Activated T-helper 1 cell treated with anti-CD3 and anti-CD28 coated beads, Interleukin-2, amount 50 U/mL, for 16 hours (primary cell): ENCODE measurements around the gene SRSF10.
"Not testable (repeated sequence)": the region's sequence is repeated elsewhere in the genome, so short reads cannot be mapped to it uniquely, and the experiment has no call there.

Experiments used
- DNase-seq, 2 donors: peaks; one replicate each; pipeline ENCODE4 v3.0.0-alpha.2; 2020; ENCODE audit warnings: low read depth in 1 of 2, low spot score in 1 of 2

Gene SRSF10

DNA sequence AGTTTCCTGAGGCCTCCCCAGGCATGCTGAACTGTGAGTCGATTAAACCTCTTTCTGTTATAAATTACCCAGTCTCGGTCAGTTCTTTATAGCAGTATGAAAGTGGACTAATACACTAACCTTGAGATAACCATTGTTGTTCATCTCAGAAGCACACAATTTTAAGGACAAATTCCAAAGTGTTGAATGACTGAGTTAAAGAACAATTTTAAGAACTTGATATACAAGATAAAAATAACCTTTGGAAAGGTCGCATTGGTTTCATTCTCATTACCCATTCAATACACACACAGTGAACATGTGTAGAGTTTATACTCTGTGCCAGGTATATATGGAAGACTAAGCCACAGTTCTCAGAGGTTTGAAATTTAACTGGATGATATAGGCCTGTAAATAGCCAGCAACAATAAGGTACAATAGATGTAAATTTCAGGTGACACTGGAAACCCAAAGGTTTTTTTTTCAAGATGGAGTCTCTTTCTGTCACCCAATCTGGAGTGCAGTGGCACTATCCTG, 19.1 kb upstream of the SRSF10 start:
- DNase-seq: no peak

GRCh38 chr1:23997812-23998211, 17.7 kb upstream of the SRSF10 start:
- no peak for DNase-seq

DNA sequence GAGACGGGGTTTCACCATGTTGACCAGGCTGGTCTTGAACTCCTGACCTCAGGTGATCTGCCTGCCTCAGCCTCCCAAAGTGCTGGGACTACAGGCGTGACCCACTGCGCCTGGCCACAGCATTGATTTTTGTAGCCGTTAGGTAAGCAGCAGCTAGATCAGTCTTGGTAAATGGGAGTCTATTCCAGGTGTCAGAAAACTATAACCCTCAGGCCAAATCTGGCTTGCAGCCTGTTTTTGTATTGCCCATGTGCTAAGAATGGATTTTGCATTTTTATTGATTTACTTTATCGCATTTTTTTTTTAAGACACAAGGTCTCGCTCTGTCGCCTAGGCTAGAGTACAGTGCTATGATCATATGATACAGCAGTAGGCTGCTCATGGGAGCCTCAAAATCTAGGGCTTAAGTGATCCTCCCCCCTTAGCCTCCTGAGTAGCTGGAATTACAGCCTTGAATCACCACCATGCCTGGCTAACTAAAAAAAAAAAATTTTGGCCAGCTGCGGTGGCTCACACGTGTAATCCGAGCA, 16.6 kb upstream of the SRSF10 start:
- DNase-seq: no peak

DNA sequence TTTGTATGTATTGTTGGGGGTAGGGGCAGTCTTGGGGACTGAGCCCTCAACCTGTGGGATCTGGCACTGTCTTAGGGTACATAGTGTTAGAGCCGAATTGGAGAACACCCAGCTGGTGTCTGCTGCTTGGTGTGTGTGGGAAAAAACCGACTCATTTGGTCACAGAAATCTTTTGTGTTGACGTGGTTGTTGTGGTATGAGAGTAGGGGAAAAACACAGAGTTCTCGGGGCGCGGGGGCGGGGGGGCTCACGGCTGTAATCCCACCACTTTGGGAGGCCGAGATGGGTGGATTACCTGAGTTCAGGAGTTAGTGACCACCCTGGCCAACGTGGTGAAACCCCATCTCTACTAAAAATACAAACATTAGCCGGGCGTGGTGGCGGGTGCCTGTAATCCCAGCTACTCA, 15.3 kb upstream of the SRSF10 start:
- no peak for DNase-seq

- not testable (repeated sequence) for DNase-seq
Measured at GRCh38 chr1:23992011-23992410, 11.9 kb upstream of the SRSF10 start.

DNA sequence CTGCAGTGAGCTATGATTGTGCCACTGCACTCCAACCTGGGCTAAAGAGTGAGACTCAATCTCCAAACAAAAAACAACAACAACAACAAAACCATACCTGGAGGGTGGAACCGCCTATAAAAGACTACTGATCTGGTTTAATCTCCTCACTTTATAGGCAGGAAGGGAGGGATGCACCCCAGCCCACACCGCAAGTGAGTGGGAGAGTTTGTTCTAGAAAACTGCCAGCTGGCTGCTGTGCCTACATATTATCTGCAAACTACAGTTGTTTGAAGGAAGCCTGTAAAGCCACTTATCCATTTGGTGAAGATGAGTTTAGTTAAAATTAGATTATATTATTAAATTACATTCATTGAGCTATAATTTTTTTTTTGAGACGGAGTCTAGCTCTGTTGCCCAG, 9.1 kb upstream of the SRSF10 start:
- no peak for DNase-seq

GRCh38 chr1:23987038-23987437, 6.9 kb upstream of the SRSF10 start:
- DNase-seq: not testable (repeated sequence)

DNA sequence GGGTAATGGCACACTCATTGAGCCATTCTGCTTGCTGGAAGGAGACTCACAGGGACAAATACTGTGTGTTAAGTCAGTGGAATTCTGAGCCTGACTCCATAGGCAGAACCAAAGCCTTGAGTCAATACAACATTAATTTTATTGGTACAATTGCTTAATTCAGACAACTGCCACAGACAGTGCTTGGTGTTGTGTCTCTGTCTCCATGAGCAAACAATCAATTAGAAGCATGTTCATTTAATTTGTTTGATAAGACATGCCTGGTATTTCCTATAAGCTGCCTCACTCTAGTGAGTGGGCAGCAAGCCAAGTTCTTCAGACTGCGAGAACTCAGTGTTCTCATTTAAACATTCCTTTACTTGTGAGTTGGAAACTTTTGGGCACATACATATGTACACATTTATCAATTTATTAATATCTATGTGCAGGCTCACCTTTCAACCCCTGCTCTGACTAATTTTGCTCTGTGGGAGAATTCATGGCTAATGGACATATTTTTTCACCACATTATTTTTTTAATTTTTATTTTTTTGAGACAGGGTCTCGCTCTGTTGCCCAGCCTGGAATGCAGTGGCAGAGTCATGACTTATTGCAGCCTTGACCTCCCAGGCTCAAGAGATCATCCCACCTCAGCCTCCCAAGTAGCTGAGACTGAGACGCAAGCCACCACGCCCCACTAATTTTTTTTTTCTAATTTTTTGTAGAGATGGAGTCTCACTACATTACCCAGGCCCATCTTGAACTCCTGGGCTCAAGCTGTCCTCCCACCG, 4.5 kb upstream of the SRSF10 start:
- no peak for DNase-seq

- DNase-seq: peak in 1 of 2 donors; percentile 22
Measured at GRCh38 chr1:23980728-23981070, 572 bp upstream of the SRSF10 start.

DNA sequence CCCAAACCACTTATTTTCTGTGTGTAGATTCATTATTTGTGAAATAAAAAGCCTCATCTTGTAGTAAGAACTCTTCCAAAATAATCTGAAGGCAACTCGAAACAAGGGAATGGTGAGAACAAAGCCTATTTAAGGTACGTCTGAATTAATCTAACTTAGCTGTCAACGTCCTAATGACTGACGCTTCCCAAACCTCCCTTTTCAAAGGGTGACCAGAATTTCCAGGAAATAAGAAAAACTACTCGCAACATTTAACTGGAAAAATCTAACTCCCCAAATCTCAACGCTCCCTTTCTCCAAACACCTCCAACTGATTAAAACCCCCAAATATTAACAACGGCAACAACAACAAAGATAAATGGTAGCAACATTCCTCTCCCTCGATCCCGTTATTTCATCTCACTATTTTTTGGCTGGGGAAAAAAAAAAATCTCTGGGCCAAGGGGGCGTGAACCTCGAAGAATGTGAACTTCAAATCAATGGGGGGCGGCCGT, 693 bp downstream of the SRSF10 start:
- no peak for DNase-seq

DNA sequence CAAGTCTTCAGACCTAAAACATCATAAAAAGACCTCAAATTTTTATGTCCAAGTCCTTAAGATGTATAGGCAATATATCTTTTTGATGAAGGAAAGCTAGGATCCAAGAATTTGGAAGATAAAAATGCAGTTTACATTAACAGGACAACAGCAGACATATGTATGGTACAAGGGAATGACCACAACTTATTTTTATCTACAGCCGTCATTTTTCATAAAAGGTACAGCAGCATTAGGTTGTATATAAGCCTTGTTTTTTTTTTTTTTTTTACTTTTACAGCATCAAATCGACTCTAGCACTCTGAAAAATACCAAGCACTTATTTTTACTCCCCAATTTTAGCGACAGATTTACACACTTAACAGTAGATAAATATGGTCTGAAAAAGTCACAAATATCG, 1.3 kb downstream of the SRSF10 start:
- no peak for DNase-seq

- DNase-seq: no peak
Measured at GRCh38 chr1:23977854-23978191, 2.3 kb downstream of the SRSF10 start.

DNA sequence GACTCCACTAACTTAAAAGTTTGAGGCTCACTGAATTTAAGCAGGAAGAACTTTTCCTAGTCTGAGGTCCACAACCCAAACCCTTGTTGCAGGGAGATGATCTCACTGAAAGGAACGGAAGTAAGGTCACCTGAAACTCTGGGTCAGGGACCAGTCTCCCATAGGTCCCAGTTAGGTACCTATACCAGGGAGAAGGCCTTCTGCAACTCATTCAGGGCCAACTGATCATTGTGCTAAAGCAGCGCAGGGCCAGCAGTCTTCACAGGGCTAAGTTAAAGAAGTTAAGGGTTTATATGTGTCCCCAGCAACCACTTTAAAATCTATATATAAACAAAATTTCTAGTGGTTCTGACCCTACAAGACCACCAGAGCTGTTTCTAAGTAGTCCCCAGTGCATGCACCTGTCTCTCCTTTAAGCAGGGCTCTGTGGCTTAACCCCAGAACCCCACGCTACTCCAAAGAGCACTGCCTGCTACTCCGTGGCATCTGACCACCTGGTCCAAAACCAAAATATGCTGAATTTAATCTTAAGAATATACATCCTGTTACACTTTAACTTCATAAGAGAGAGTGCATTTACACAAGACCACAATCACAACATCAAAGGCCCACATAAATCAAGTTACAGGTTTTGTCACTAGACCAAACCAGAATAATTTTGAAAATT, 2.8 kb downstream of the SRSF10 start:
- DNase-seq: no peak

DNA sequence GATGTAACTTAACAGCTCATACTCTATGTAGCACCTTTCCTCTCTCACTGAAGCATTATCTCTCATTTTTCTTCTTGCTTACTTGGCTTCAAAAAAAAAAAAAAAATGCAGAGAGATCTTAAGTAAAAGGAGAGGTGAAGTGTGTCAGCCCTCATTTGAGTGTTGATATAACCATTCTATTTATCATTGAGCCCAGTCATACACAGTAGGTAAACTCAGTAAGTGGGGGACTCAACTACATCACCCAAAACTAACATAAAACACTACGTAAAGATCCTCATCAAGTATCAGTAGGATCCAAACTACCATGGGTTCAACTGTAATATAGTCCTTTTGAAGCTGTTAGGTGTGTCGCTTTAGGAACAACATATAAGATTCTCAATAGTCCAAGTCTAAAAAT, 12.3 kb downstream of the SRSF10 start:
- DNase-seq: no peak

DNA sequence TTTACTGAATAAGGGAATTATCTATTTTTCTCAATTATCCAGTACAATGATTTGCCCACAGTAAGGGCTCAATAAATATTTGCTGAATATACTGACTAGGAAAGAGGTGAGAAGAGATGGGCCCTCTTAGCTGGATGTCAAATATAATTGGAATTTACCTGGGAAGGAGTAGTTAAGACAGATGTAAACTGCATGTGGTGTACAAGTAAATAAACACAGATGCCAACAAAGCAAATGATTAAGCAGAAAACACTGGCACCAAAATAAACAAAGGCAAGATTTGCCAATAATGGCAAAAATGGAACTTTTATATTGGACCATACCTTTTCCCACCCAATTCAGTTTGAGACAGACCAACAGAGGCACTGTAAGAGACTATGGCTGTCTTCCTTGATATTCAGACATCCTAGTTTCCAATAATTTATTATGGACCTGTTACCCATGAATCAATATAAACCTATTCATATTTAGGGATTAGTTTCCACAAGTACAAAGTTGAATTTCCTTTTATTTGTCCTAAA, 13.1 kb downstream of the SRSF10 start:
- DNase-seq: no peak

- DNase-seq: no peak
Measured at GRCh38 chr1:23964790-23965740, 15.1 kb downstream of the SRSF10 start.

- DNase-seq: no peak
Measured at GRCh38 chr1:23964235-23964668, 15.9 kb downstream of the SRSF10 start.

GRCh38 chr1:23963617-23964234, 16.4 kb downstream of the SRSF10 start:
- no peak for DNase-seq

GRCh38 chr1:23960291-23961020, 19.7 kb downstream of the SRSF10 start:
- no peak for DNase-seq
